SK-MEL-5 (cell line): ENCODE measurements around the gene IP6K1. TPM values are rescaled to one million over a fixed set of nuclear protein-coding genes. Genes with fewer than 3 reads are reported as not detected.

Source experiments
- DNase-seq: peaks from one replicate; pipeline ENCODE4 v3.0.0-alpha.2; 2016; ENCODE audit warnings: low read depth, low spot score
- in situ Hi-C: cut with HindIII; loops from 2 replicates; pipeline ENCODE4 v1.10.0; 2016; ENCODE audit warnings: low sequenced_read_pairs, high pct_unique_total_duplicates, low pct_unique_long_range_greater_than_20kb
- total RNA-seq: library from RNA; depleted of rRNA; stranded (reverse); fragments of >200 nt; shearing (Covaris generic); gene quantifications from 2 replicates; pipeline ENCODE4 v1.2.3, GENCODE V29; 2014

IP6K1 gene
- total RNA-seq, 1 experiment from 2014 or later: 22.8 TPM

GRCh38 chr3:49719214-49719884, 67.0 kb downstream of the IP6K1 start, which contains the start of gene AMIGO3:
Gene AMIGO3 (minus strand): TSS chr3:49719684. CDS start chr3:49719465, 219 bp downstream.
- DNase-seq: peak; percentile 88
- in situ Hi-C loops: no loop called here

- in situ Hi-C loops: no loop called here
- DNase-seq: no peak
Observed at GRCh38 chr3:49718858-49719213, 67.5 kb downstream of the IP6K1 start.

GRCh38 chr3:49717959-49718857, 68.1 kb downstream of the IP6K1 start:
- no peak for DNase-seq
- in situ Hi-C loops: no loop called here

DNA sequence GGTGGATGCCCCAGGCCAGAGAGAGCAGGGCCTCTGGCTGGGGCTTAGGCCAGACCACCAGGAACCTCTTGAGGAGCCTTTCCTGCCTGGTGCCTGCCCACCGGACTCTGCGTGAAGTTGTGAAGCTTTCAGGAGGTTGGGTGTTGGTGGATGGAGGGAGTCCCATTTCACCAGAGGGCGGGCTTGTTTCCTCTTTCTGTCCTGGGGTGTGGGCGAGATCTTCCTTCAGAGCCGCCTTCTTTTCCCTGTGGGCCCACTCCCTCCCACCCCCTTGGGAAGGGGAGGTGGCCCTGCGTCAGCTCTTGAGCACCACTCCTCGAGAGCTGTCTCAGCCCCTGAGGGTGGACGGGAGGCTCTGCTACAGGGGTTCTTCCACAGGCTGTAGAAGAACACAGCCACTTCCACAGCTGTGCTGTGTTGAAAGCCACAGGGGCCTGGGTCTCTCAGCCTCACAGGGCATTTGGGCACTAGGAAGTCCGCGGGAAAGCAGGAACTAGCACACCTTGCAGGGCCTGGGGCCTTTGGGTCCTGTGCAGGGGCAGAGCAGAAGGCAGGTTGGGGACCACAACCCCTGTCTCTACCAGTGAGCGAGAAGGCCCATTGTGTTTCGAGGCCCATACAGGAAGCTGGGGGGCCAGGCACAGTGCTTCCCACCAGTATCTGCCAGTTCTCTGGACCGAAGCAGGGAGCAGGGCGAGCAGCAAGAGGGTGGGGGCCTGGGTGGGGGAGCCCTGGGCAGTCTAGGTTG, 69.0 kb downstream of the IP6K1 start:
- in situ Hi-C loops: no loop called here
- DNase-seq: no peak

GRCh38 chr3:49716691-49717210, 69.6 kb downstream of the IP6K1 start:
- no peak for DNase-seq
- in situ Hi-C loops: no loop called here

- in situ Hi-C loops: no loop called here
- no peak for DNase-seq
Observed at GRCh38 chr3:49716169-49716568, 70.2 kb downstream of the IP6K1 start.

DNA sequence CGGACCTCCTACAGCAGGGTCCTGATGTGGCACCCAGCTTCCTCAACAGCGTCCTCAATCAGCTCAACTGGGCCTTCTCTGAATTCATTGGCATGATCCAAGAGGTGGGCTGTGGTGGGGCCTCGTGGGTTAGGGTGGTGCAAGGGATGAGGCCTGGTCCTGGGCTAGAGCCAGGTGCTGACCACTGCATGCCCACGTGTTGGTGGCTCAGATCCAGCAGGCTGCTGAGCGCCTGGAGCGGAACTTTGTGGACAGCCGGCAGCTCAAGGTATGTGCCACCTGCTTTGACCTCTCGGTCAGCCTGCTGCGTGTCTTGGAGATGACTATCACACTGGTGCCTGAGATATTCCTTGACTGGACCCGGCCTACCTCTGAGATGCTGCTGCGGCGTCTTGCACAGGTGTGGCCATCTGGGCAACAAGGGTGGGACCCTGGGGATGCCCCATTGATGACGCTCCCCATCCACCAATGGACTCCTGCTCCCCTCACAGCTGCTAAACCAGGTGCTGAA, 70.7 kb downstream of the IP6K1 start:
- in situ Hi-C loops: no loop called here
- DNase-seq: no peak

- in situ Hi-C loops: no loop called here
- no peak for DNase-seq
Observed at GRCh38 chr3:49714728-49715550, 71.4 kb downstream of the IP6K1 start.

DNA sequence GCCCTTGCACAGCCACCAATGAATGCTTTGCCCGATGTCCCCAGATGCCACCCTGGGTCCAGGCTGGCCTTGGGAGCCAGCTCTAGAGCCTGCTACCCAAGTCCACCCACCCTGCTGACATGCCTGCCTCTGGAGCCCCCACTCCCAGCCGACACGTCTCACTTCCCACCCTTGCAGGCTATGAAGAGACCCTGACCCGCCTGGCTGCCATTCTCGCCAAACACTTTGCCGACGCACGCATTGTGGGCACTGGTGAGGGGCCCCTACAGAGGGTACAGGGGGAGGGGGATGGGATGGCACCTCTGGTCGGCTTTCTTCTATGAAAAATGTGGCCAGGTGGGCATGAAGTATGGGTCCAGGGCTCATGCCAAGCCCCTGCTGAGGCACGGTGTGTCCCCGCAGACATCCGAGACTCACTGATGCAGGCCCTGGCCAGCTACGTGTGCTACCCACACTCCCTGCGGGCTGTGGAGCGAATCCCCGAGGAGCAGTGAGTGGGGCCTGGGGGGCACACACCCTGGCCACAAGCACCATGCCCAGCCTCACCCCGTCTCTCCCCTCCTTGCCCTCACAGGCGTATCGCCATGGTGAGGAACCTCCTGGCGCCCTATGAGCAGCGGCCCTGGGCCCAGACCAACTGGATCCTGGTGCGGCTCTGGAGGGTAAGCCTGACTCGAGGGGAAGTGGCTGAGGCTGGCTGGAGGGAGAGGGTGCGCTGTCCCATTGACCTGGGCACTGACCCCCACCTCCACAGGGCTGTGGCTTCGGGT, 72.8 kb downstream of the IP6K1 start:
- in situ Hi-C loops: no loop called here
- no peak for DNase-seq

DNA sequence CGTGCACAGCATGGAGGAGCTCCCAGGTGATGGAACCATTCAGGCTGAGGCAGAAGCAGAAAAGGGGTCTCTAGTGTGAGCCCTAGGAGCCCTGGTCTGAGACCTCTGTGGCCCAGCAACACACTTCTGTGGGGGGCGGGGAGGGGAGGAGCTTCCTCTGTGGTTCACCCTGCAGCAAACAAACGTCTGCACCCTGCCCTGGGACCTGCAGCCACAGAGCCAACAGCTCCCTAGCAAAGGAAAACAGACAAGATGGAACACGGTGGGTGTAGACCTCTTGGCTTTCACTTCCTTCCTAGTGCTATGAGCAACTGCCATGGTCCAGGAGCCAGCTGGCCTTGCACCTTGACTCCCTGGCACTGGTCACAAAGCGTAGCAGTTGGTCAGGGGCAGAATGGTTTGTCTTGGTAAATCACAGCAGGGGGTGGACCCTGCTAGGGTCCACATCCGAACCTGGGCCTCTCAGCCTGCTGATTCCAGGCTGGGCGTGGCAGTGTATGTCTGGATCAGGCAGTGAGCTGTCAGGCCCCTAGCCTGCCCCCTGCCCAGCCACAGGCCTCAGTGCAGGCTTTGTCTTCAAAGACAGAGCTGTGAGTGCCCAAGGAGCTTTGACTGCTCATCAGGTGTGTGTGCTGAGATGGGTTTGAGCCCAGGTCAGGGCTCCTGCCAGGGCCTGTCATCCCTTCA, 73.6 kb downstream of the IP6K1 start:
- no peak for DNase-seq
- in situ Hi-C loops: no loop called here

DNA sequence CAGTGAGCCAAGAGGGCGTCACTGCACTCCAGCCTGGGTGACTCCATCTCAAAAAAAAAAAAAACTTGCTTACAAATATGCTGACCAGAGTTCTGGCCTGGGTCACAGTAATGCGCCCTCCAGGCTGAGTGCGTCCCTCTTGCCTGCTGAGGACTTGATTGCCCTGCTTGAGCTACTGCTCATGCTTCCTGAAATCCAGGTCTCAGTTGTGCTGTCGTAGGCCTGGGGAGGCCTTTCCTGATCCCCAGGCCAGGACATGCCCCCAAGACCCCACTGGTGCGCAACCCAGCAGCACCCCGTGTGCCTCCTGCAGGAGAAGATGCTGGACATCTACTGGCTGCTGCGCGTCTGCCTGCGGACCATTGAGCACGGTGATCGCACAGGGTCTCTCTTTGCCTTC, 74.2 kb downstream of the IP6K1 start:
- no peak for DNase-seq
- in situ Hi-C loops: no loop called here

DNA sequence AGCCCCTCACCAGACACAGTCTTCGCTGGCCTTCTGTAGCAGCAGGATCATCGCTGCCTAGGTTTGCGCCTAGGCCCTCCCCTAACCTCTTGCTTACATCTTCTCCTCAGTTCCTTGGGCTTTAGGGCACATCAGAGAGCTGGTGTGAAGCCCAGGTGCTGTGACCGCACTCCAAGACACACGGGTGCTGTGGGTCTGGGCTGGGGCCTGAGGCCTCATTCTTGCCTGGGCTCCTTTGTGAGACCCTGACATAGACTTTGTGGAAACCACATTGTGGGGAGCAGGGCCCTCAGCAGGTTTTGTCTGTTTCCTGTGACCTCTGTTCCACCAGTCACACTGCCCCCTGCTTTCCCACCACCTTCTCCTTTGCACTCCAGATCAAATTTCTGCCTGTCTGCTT, 74.9 kb downstream of the IP6K1 start:
- in situ Hi-C loops: no loop called here
- DNase-seq: no peak

DNA sequence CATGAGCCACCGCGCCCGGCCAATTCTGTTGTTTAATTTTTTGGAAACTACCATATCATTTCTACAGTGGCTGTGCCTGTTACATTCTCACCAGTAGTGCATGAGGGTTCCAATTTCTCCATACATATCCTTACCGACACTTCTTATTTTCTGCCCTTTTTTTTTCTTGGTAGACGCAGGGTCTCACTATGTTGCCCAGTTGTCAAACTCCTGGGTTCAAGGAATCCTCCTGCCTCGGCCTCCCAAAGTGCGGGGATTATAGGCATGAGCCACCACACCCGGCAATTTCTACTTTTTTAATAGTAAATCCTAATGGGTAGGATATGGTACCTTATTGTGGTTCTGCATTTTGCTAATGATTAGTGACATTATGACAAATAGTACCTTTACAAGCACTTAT, 76.5 kb downstream of the IP6K1 start:
- no peak for DNase-seq
- in situ Hi-C loops: no loop called here

DNA sequence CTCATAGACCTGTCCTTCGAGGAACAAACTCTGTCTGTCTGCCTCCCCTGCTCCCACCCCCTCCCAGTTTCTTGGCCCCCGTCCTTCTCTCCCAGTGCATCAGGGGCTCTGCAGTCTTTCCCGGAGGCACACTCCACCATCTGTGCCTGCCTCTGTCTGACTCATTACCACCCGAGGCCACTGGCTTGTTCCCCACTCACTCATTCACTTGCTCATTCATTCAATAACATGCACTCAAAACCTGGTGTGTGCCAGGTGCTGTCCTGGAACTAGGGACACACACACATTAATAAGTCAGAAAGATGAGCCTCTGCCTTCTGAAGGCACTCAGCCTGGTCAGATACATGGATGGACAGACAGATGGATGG, 79.2 kb downstream of the IP6K1 start:
- DNase-seq: no peak
- in situ Hi-C loops: no loop called here

GRCh38 chr3:49706456-49707112, 79.8 kb downstream of the IP6K1 start:
- no peak for DNase-seq
- in situ Hi-C loops: no loop called here
